Measurements from ENCODE around the gene SCAI. TPM values are rescaled to one million over a fixed set of nuclear protein-coding genes. Genes with fewer than 3 reads are reported as not detected.

The SCAI gene
- total and polyA plus RNA-seq, 2 experiments from 2014 or later, result 13.3 to 35.0 TPM

- TF ChIP-seq ZNF462 (CRISPR knock-in tag; IDR thresholded peaks at IDR 0.05), result no peak
These were observed 54.0 kb downstream of the SCAI start (continued) for GRCh38 chr9:125089331-125089730.

GRCh38 chr9:125088752-125089151, 54.6 kb downstream of the SCAI start:
- Mint-ChIP-seq H3K9me3 (peaks cover 5% of the 10 kb centered on the region), H3K27me3 (ENCODE audit: insufficient read depth, low read depth, poor library complexity) (peaks cover 1% of the 10 kb centered on the region), H3K4me1 (peaks cover 4% of the 10 kb centered on the region), H3K4me3 (no peak overlapping the region), H3K36me3 (ENCODE audit: low read depth) (peaks cover 19% of the 10 kb centered on the region), H3K27ac (no peak overlapping the region)
- H4K20me1 ChIP-seq (replicated peaks; ENCODE audit: insufficient read depth), result peaks cover 5% of the 10 kb centered on the region
- H2AFZ ChIP-seq, result no peak overlapping the region
- 0 out of 2 replicates have a peak, but pooled peaks cover 1% of the 10 kb centered on the region for H3K36me3 ChIP-seq (ENCODE audit: insufficient read depth)
- no peaks in the 10 kb centered on the region for H3K9me2 ChIP-seq (ENCODE audit: insufficient read depth)
- H3K4me1 ChIP-seq (ENCODE audit: insufficient read depth), result 0 out of 2 replicates have a peak, but pooled peaks cover 7% of the 10 kb centered on the region
- DNase-seq (ENCODE audit: low spot score), result no peak
- H3K4me2 ChIP-seq, result no peak overlapping the region
- no peaks in the 10 kb centered on the region for H3F3A ChIP-seq (replicated peaks; ENCODE audit: low read depth)
- no peak overlapping the region for H3K4me3 ChIP-seq
- ATAC-seq, result no peak
- H3K27me3 ChIP-seq (ENCODE audit: insufficient read depth), result no peaks in the 10 kb centered on the region
- no peak overlapping the region for H3K27ac ChIP-seq (ENCODE audit: low read depth)
- H3K79me2 ChIP-seq (replicated peaks; ENCODE audit: insufficient read depth), result peaks cover 27% of the 10 kb centered on the region
- TF ChIP-seq CREB1 (CRISPR knock-in tag; IDR thresholded peaks at IDR 0.05; ENCODE audit: low read depth) (no peak), POLR2AphosphoS5 (IDR thresholded peaks at IDR 0.05; ENCODE audit: low read depth) (no peak), ETS1 (IDR thresholded peaks at IDR 0.05) (no peak), ZNF114 (CRISPR knock-in tag; IDR thresholded peaks at IDR 0.05) (no peak), STAT1 (IDR thresholded peaks at IDR 0.05; ENCODE audit: unreplicated experiment) (no peak), ZNF331 (CRISPR knock-in tag; IDR thresholded peaks at IDR 0.05; ENCODE audit: low read depth) (no peak), REST (IDR thresholded peaks at IDR 0.05; ENCODE audit: unreplicated experiment) (no peak), EZH2 (IDR thresholded peaks at IDR 0.05; ENCODE audit: low read depth, unreplicated experiment) (no peak)
